Endothelial cell of umbilical vein (primary cell): ENCODE results near the gene FAM222A.

Experiments
- CTCF ChIP-seq, 2 donors: IDR thresholded peaks; 1 replicate in 1 of 2; 2 replicates in 1 of 2; pipeline ENCODE4 v1.5.1; 2011; ENCODE audit warnings: low read length in 2 of 2, mild to moderate bottlenecking in 2 of 2, moderate library complexity in 2 of 2, control low read depth in 1 of 2, inconsistent platforms in 1 of 2, low read depth in 1 of 2; ENCODE audit not compliant: insufficient read depth in 1 of 2; ENCODE audit errors: extremely low read depth in 1 of 2
- MAX ChIP-seq: IDR thresholded peaks from 2 replicates; pipeline ENCODE4 v1.6.1; 2011; ENCODE audit not compliant: insufficient read depth, insufficient read length
- MYC ChIP-seq: IDR thresholded peaks from one replicate; pipeline ENCODE4 v1.6.1; 2011; ENCODE audit warnings: mild to moderate bottlenecking, low read depth, low read length
- POLR2A ChIP-seq: IDR thresholded peaks from 2 replicates; pipeline ENCODE4 v1.6.1; 2012; ENCODE audit warnings: low read depth, mild to moderate bottlenecking, control low read depth, low read length

- TF ChIP-seq CTCF (IDR thresholded peaks at IDR 0.05; ENCODE audit: extremely low read depth in 1 of 2, insufficient read depth in 1 of 2, low read depth in 1 of 2, low read length in 2 of 2) (no peak), MAX (no peak), POLR2A (no peak), MYC (no peak)
These were observed 49.1 kb downstream of the FAM222A start for GRCh38 chr12:109762673-109763191.
